Hematopoietic multipotent progenitor cell treated with erythropoietin and hydrocortisone succinate and interleukin-3 and kit ligand, for 4 days (in vitro differentiated cells): ENCODE results near the gene FAM174C.

Experiments used
- DNase-seq: peaks from one replicate; pipeline ENCODE4 v3.0.0-alpha.2; 2015

The FAM174C gene

DNA sequence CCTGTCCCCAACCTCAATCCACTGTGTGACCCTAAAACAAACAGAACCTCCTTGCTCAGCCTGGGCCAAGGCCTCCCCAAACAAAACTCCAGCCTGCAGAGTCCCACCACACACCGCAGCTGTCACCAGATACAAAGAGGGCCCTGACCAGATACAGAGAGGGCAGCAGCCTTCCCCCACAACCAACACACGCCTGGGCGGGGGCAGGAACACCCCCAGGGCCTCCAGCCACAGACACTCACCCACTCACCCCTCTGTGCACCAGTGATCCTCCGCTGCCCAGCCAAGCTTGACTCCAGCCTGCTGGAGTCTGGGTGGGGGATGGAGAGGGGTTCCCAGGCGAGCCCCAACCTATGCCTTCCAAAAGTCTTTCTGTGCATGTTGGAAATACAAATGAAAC lies 12.1 kb upstream of the FAM174C start:
- peak; percentile 52 for DNase-seq

GRCh38 chr19:1264801-1265614 lies 10.3 kb upstream of the FAM174C start:
- no peak for DNase-seq

DNA sequence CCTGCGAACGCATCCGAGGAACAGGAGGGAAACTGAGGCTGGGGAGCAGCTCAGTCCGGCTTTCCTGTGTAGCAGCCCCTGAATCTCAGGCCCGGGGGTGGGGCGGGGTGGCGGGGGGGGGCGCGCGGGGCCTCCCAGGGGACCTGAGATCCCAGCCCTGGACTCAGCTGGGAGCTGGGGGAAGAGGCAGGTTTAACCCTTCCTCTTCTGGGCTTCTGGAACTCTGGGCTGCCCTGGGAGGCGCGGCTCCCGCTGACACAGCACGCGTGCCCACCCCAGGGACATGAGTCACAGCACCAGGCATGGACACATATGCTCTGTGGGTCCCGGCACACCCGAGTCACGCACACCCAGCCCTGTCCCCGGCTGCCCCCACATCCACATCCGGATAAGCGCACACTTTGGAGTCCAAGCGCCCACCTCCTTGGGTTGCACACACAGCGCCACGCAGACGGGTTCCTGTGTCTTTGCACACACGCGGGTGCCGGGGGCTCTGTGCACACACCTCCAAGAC lies 9.7 kb upstream of the FAM174C start:
- DNase-seq, result peak; percentile 78

DNA sequence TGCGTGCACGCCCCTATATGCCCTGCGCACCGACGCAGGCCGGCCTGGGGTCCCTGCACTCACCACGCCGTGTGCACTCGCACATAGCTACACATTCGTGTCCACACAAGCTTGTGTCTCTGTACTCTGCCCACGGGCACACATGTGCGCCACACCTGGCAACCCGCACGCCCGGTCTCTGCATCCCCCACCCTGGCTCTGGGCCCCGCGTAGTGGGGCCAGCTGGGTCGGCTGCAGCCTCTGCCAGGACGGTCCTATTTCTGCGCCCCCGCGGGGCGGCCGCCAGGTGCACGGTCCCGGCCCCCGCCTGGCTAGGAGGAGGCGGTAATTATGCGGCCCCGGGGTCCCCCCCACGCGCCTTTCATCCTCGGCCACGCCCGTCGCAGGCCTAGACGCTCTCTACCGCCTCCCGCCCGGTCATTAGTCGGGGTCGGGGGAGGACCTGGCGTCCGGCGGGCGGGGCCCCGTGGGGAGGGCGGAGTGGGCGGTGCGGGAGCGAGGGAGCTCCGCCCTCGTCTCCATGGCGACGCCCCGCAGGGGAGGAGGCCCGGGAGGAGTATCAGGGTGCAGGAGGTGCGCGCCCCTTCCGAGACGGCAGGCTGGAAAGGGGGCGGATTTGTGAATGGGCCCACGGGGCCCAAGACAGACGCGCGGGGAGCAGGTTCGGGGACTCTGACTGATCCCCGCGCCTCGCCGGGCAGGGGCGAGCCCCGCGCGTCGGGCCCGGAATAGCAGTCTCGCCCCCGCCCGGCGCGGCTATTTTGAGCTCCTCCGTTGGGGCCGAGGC lies 9.0 kb upstream of the FAM174C start:
- peak; percentile 95 for DNase-seq

- DNase-seq, result peak; percentile 73
These were observed 8.3 kb upstream of the FAM174C start for GRCh38 chr19:1266916-1267476.

- no peak for DNase-seq
These were observed 7.7 kb upstream of the FAM174C start for GRCh38 chr19:1267477-1268225.

GRCh38 chr19:1268226-1269064 lies 6.9 kb upstream of the FAM174C start:
- DNase-seq, result no peak

DNA sequence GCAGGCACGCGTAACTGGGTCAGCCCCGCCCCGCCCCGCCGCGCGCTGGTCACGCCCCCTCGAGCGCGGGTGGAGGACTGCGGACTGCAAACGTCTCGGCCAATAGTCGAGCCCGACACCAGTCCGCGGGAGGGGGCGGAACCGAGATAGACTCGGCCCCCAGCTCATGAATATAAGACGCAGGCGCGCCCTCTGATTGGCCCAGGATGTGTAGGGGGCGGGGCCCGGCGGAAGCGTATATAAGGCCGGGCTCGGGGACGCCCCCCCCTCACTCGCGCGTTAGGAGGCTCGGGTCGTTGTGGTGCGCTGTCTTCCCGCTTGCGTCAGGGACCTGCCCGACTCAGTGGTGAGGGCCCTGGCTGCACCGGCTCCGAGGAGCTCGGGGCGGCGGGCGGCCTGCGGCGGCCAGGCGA lies 6.3 kb upstream of the FAM174C start, which contains the start of gene CIRBP:
Gene CIRBP (plus strand): TSS at position 268 of the 413 bp plus-strand sequence. CDS start 1,602 bp downstream, outside the sequence.
- DNase-seq, result peak; percentile 100

DNA sequence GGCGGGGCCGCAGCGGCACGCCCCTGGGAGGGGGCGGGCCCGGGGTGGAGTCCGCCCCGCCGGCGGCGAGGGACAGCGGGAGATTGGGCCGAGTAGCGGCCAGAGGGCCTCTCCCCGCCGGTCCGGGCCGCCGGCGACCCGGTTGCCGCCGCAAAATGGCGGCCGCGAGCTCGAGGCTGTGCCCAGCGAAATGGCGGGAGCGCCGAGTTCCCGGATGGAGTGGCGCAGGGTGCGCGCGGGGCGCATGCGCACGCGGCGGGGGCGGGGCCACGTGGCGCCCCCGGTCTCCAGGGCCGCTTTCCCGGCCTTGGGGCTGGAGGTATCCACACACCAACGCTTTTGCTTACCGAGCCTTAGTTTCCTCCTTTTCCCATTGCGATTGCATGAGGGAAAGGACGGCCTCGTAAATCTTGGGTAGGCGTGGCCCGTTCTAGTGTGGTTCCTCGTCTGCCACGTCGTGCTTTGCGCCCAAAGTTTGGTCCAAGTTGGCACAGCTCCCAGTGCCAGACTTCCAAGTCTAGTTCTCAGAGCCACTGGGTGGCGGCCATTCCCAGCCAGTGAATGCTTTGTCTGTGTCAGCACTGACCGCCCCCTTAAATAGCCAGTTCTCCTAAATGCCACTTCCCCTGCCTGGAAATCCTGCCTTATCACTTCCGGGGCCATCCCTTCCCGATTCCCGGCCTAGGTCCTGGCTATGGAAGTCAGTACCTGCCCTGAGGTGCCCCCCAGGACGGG lies 5.7 kb upstream of the FAM174C start:
- DNase-seq, result peak; percentile 92

DNA sequence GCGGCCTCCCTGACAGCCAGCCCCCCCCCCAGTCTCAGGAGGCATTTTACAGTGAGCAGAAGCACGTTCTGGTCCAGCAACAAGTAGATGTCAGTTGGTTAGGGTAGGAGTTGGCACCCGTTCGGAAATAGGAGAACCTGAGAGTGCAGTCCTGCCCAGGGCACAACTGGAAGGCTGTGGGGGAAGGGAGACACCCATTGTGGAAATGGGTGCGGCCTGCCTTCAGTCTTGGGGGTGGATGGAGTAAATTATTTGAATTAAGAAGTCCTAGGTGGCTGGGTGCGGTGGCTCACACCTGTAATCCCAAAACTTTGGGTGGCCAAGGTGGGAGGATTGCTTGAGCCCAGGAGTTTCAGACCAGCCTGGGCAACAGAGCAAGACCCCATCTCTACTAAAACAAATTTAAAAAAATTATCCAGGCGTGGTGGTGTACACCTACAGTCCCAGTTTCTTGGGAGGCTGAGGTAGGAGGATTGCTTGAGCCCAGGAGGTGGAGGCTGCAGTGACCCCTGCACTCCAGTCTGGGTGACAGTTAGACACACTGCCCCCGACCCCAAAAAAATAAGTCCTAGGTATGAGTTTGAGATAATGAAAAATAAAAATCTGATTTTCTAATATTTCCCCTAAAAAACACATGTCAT lies 5.0 kb upstream of the FAM174C start:
- peak; percentile 60 for DNase-seq

GRCh38 chr19:1270854-1271527 lies 4.3 kb upstream of the FAM174C start:
- DNase-seq, result no peak

DNA sequence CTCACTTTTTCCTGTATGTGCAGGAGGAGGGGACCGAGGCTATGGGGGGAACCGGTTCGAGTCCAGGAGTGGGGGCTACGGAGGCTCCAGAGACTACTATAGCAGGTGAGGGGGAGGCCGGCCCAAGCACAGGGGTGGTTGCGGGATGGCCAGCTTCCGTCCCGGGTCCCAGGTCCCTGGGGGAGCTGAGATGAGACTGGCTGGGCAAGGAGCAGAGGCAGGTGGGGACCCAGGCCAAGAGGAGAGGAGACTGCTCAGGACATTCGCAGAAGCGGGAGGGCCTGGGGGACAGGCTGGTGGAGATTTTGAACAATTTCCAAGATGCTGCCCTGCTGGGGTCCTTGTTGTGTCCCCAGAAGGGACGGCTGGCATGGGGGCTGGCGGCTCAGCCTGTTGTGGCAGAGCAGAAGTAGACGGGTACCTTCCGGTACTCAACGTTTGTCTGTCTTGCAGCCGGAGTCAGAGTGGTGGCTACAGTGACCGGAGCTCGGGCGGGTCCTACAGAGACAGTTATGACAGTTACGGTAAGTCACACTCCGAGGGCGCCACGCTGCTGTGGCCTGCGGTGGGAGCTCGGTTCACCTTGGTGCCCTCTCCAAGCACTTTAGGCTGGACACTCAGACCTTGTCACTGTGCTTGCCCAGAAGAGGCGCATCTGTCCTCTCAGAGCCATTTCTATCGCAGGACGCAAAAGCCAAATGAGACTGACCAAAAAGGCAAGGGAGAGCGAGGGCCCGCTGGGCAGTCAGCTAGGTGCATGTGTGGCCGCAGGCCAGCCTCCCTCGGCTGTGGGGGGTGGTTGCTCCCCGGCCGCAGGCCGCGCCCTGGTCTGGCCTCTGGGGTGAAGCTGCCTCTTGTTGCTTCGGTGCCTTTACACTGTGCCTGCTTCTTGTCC lies 3.6 kb upstream of the FAM174C start:
- no peak for DNase-seq

DNA sequence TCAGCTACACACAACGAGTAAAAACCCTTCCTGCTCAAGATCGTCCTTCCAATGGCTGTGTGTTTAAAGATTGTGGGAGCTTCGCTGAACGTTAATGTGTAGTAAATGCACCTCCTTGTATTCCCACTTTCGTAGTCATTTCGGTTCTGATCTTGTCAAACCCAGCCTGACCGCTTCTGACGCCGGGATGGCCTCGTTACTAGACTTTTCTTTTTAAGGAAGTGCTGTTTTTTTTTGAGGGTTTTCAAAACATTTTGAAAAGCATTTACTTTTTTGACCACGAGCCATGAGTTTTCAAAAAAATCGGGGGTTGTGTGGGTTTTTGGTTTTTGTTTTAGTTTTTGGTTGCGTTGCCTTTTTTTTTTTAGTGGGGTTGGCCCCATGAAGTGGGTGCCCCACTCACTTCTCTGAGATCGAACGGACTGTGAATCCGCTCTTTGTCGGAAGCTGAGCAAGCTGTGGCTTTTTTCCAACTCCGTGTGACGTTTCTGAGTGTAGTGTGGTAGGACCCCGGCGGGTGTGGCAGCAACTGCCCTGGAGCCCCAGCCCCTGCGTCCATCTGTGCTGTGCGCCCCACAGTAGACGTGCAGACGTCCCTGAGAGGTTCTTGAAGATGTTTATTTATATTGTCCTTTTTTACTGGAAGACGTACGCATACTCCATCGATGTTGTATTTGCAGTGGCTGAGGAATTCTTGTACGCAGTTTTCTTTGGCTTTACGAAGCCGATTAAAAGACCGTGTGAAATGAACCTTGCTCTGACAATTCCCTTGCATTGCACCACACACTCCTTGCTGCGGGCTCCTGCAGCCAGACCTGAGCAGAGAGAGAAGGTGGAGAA lies 2.7 kb upstream of the FAM174C start:
- no peak for DNase-seq

DNA sequence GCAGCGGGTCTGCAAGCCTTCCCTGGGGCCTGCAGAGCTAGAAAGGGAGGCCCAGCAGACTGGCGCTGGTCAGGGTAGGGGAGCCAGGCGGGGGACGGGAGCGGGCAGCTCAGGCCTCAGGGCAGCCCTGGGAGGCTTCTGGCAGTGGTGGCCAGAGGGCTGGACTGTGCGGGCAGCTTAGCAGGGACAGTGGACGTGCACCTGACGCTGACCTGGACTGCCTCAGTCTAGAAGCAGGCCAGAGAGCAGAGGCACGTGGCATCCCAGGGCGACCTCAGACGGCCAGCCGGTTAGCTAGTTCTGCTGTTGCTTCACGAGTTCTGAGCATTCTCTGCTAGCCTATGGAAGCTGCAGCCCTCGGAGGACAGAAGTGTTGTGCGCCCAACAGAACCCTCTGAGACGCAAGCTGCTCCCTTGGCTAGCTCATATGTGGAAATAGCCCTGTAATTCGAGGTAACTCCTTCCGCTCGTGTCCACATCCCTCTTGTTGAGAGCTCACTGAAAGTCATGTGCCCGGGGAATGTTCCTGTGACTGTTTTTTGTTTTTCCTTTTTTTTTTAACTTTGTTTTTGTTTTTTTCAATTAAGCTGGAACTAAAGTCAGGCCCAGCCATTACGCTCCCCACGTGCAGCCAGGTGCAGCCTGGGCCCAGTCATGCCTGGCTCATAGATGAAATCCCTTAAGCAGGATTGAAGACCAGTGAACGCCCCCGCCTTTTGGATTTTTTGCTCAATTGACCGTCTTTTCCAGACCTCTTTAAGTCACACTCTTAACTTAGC lies 1.9 kb upstream of the FAM174C start:
- no peak for DNase-seq

DNA sequence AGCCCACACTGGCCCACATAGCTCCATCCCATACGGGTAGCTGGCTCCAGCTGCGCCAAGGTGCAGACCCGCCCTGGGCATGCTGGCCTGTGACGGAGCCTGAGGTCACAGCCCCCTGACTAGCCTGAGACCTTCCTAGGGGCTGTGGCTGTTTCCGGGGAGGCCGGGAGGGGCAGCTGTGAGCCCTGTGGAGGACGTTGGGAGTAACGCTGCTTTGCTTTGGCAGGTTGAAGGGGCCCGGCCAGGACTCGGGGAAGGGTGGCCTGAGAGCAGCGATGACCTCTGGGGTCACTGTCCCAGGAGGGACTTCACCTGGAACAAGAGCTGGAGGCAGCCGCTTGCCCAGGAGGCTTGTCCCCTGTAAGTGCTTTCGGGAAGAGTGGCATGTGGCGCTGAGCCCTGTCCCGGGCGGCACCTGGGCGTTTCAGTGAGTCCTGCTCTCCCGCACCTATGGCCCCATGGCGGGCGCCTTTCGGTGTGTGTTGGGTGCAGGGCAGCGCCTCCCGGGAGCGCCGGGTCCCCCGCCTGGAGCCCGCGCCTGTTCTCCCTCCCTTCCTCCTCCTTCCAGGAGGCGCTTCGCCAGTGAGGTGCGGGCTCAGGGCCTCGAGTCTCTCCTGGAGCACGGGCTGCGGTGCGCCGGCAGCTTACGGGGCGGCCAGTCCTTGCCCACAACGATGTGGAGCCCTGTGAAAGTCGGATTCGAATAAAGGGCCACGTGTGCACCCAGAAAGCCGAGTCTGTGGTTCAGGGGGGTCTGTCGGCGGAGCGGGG lies 1.1 kb upstream of the FAM174C start:
- no peak for DNase-seq

- no peak for DNase-seq
These were observed 474 bp upstream of the FAM174C start for GRCh38 chr19:1274852-1275259.
